Non-pigmented ciliary epithelial cell (primary cell): ENCODE results near the gene TSPEAR.
"Not testable (repeated sequence)": the region's sequence is repeated elsewhere in the genome, so short reads cannot be mapped to it uniquely, and the experiment has no call there.

Experiments
- DNase-seq: peaks from one replicate; pipeline ENCODE4 v3.0.0-alpha.2; 2010; ENCODE audit warnings: low read depth

TSPEAR gene

DNA sequence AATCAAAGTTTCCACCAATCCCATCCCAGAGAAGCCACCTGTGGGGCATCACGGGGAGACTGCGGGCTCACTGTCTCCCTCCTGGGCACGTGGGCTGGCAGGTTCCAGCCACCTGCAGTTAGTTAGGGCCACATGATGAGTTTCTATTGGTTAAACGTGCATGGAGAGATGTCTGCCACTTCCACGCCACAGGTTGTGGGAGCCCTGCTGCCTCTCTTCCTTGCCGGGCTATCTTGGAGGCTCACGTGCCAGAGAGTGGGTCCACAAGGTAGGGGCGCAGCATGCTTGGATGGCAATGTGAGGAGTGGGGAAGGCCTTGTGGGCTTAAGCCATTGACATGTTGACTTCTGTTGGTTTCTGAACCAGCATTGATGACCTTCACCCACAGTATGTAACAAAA is 107.5 kb downstream of the TSPEAR start:
- DNase-seq: no peak

DNA sequence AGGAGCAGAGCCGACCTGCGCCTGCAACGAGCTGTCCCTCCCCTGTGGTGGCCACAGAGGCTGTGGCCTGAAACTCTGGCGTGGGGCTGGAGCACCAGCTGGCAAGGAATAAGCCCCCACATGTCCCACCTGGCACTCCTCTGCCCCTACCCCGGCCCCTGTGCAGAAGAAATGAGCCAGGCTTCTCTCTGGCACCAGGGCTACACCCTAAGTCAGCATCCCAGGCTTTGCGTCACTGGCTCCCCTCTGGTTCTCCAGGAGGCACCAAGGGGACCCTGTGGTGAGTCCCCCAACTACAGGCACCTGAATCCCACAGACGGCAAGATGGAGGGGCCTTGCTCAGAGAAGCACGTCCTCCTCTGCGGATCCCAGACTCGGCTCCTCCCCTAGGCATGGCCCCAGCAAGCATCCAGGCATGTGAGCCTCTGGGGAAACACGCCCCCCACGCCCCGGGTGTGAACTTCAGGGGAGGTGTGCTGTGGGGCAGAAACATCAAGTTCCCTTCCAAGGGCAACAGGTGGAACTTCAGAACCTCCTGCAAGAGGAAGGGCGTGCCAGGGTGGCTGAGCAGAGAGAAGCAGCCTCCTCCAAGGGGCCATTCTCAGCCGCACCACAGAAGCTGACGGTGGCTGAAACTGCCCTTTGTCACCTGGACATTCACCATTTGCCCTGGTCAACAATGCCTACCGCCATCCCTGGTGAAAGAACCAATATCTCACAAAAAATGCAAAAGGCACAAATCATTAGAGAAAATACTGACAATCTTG is 108.1 kb downstream of the TSPEAR start:
- DNase-seq: no peak

DNA sequence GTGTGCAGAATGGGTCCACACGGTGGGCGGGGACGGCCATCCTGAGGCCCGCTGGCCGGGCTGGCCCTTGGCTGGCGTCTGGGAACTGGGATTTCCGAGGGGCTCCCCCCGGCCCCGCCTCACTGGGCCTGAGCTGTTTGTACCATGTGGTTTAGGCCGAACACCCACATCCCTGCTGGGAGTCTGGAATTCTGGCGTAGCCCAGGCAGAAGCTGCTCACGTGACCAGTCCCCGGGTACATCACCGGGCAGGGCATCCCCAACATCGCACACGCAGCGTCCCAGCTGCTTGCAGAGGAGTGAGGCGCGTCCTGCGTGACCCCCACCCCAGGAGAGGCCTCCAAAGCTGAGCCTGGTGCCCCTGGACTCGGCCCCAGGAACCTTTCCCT is 108.9 kb downstream of the TSPEAR start:
- no peak for DNase-seq

DNA sequence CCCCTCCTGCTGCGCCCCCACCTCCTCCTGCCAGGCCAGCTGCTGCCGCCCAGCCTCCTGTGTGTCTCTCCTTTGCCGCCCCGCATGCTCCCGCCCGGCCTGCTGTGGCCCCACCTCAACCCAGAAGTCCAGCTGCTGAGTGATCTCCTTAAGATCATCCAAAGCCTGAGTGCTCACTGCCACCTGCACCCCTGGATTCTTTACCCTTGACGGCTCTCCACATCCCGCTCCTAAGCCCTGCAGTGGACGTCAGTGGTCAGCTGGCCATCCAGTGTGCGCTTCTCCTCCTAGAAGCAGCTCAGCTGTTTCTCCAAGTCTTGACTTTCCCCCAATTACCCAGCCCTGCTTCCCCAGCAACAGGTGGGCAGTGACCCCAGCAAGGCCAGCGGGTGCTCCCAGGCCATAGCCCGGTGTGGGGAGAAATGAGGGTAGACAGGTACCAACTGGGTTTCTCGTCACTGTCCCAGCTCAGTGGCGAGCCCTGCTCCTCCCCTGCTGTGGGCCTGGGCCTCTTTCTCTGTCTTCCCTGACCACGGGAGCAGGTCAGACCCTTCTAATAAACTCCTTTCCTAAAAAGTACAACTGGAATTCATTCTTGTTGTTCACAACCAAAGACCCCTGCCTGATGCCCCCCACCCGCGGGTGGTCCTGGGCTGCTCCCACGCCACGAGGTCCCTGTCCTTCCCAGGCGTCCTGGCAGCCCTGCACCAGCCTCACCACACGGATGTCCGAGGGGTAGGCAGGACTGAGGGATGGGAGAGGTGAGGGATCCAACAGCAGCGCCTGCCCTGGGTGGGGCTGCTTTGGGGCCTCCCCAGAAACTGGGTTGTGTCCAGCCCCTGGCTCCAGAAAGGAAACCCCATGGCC is 109.5 kb downstream of the TSPEAR start:
- no peak for DNase-seq

DNA sequence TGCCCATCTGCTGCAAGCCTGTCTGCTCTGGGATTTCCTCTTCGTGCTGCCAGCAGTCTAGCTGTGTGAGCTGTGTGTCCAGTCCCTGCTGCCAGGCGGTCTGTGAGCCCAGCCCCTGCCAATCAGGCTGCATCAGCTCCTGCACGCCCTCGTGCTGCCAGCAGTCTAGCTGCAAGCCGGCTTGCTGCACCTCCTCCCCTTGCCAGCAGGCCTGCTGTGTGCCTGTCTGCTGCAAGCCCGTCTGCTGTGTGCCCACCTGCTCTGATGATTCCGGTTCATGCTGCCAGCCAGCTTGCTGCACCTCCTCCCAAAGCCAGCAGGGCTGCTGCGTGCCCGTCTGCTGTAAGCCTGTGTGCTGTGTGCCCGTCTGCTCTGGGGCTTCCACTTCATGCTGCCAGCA is 110.3 kb downstream of the TSPEAR start:
- DNase-seq: not testable (repeated sequence)

DNA sequence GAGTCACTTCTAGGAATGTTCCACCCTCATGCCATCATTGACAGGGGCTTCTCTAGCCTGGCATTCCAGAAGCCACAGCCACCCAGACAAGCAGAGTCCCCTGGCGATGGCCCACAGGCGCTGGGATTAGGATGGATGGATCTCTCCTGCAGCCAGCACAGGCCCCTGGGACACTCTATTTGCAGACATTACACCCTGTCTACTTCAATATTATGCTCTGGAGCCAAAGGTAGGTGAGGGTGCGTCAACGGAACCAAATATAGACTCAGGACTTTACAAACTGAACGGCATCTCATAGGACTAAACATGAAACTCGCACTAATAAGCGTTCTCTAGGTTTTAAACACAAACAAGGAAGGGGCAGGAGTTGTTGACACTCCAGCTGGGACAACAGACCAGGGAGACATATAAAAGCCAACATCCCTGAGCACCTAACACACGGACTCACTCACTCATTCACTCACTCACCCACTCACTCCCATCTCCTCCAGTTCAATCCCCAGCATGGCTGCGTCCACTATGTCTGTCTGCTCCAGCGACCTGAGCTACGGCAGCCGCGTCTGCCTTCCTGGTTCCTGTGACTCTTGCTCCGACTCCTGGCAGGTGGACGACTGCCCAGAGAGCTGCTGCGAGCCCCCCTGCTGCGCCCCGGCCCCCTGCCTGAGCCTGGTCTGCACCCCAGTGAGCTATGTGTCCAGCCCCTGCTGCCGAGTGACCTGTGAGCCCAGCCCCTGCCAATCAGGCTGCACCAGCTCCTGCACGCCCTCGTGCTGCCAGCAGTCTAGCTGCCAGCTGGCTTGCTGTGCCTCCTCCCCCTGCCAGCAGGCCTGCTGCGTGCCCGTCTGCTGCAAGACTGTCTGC is 111.0 kb downstream of the TSPEAR start, which contains the start of gene KRTAP10-7:
Gene KRTAP10-7, plus strand, starts transcription at position 480 of the 861 bp plus-strand sequence. Its CDS starts 25 bp downstream, at position 505.
- DNase-seq: not testable (repeated sequence)

DNA sequence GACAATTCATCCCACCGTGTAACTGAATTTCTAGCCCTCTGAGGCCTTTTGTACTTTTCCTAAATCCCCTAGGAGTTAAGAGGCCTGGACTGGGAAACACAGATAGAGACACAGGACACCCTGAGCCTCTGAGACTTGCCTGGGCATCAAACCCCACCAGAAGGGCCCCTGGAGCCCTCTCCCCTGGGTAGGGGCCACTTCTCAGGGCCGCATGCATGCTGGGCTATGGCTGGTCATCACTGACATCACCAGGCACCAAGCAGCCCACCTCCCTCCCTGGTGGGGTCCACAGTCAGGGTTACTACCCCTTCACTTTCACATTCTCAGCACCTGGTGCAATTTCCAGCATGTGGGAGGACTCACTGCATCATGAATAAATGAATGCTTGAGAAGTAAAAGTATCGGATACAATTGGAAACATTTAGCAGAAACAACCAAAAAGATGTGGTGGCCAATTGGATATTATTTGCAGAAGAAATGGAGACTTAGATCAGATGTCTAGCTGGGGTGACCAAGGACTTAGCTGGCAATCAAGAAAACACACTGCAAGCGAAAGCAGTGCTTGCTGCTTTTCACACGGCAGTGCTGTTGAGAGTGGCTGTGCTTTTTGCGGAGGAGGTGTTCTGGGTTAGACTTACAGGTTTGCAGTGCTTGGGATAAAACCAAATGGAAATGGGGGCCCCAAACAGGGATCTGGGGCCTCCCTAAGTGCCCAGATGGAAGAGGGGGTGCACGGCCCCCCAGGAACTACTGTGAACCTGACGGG is 111.9 kb downstream of the TSPEAR start:
- no peak for DNase-seq

DNA sequence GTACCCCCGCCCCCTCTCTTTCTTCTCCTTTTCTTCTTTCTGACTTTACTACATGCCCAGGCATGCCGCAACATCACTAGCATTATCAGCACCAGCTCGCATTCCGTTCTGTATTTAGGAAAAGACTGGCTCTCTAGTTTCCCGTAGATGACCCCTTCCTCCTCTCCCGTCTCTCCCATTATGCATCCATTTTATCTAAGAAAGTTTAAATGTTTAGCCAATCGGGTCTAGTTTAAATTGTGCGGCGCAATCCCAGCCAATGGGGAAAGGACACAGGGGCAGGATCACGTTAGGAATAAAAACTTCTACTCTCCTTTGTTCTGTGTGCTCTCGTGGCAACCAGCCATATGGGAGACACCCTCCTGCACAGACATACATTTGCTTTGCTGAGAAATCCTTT is 113.3 kb downstream of the TSPEAR start:
- no peak for DNase-seq

DNA sequence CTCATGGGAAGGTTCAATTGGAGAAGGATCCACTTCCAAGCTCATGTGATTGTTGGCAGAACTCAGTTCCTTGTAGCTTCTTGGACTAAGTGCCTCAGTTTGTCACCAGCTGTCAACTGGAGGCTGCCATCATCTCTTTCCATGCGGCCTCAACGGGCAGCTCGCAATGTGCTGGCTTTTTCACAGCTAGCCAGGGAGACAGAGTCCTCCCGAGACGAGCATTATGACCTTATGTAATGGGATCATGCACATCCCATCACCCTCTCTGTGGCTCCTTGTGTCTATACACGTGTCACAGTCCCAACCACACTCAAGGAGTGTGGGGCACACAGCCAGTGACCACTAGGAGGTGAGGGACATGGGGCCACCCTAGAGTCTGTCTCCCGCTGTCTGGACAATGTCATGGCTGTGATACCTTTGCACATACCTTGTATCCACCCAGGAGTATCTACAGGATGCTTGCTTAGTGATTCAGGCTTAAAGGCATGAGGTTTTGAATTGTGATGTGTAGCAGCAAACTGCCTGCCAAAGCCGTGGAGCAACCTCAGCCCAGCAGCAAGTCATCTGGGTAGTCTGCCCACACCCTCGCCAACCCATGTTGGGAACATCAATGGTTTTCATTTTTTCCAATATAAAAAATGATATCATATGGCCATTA is 115.2 kb downstream of the TSPEAR start:
- DNase-seq: no peak

DNA sequence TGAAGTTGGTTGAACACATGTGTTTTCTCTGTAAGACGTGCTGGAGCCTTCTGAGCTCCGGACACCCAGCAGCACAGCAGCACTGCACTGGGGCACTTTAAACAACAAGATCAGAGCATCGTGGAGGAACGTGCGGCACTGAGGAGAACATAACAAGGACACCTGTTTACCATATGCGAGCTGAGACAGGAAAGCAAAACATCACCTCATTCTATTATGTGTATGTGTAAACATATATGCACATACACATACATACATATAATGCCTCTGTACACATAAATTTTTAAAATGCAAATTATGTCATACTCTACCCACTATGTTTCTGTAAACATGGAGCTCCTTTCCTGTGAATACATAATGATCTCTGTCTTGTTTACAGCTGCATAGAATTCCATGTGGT is 115.8 kb downstream of the TSPEAR start:
- no peak for DNase-seq

DNA sequence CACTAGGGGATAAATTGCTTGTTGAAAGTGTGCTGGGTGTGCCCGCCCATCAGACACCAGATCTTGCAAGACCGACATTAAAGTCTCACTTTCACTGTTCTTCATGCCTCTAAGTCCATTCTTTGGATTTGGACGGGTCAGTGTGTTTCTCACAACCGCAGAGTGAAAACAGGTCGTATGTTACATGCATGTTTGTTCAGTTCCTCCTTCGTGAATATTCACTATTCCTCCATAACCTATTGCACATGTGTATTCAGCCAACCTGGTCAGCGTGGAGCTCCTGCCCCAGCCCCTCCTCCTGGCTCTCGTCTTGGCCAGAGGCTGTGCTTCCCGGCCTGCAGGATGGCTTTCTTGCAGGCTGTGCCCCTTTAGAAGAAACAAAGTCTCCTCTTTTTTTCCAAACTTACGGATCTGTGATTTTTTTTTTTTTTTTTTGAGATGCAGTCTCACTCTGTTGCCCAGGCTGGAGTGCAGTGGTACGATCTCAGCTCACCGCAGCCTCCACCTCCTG is 116.9 kb downstream of the TSPEAR start:
- no peak for DNase-seq

DNA sequence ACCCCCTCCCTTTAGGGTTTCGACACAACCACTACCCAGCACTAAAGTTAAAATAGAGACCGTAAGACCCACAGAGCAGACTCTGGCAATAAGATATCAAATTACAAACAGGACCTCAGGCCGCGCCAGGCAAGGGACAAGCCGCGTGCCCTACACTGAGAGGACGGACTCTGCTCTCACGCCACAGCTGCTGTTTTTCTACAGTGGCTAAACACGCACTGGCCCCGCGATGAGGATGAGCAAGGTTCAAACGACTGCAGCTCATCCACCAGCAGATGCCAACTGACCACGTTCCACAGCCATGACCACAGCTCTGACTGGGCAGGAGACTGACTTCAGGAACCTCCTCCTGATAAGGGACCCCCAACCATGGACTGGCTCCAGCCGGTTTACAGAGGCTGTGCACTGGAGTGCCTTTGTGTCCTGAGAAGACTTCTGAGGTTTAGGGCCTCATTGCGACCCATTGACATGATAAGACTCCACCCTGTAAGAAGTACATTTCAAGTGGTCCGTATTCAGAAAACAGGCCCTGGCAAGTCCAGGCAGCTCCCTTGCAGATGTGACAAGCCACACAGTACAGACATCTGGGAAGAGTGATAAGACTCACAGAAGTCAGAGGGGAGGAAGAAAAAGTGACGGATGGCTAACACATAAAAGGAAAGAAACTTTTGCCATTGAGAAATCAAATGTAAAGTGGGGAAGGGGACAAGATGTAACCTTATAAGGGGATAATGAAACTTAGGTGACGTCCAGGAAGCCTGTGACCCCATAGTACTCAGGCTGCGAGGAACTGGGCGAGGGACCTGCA is 117.6 kb downstream of the TSPEAR start:
- DNase-seq: no peak

DNA sequence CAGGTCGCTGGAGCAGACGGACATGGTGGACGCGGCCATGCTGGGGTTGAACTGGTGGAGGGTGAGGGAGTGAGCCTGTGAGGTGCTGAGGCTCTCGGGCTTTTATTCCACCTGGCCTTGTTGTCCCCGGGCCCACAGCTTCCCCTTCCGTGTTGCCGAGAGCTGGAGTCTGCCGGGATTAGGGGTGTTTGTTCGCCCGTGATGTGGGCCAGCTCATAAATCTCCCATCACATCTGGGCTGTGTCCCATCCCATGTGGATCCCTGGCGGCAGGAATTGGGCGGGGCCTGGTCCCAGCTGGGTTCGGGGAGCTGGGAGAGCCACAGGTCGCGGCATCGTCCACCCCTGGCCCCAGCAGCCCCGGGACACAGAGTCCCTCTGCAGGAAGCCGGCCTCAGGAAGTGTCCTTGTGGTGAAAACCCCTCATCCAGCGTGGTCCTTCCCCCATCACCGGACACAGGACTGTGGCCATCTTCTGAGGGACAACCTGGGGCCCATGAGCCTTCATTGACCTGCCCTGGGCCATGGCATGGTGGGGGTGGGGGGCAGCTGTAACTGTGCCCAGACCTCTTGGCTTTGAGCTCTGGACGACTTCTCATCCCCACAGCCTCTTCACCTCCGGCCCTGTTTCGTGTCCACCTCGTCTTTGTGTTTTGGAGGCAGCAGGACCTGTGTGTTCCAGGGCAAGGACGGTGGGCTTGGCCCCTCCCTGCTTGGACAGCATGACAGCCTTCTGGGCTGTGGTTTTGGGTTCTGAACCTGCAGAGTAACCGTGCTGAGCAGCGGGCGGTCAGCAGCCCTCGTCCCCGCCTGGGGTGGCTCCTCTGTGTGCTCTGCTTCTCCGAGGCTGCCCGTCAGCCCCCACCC is 118.7 kb downstream of the TSPEAR start, which contains the start of gene KRTAP10-6:
Gene KRTAP10-6, minus strand, starts transcription at position 60 of the 866 bp plus-strand sequence. Its CDS starts 21 bp downstream, at position 39.
- no peak for DNase-seq

DNA sequence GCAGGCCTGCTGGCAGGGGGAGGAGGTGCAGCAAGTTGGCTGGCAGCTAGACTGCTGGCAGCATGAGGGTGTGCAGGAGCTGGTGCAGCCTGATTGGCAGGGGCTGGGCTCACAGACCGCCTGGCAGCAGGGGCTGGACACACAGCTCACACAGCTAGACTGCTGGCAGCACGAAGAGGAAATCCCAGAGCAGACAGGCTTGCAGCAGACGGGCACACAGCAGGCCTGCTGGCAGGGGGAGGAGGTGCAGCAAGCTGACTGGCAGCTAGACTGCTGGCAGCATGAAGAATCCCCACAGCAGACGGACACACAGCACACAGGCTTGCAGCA is 119.6 kb downstream of the TSPEAR start:
- DNase-seq: not testable (repeated sequence)

DNA sequence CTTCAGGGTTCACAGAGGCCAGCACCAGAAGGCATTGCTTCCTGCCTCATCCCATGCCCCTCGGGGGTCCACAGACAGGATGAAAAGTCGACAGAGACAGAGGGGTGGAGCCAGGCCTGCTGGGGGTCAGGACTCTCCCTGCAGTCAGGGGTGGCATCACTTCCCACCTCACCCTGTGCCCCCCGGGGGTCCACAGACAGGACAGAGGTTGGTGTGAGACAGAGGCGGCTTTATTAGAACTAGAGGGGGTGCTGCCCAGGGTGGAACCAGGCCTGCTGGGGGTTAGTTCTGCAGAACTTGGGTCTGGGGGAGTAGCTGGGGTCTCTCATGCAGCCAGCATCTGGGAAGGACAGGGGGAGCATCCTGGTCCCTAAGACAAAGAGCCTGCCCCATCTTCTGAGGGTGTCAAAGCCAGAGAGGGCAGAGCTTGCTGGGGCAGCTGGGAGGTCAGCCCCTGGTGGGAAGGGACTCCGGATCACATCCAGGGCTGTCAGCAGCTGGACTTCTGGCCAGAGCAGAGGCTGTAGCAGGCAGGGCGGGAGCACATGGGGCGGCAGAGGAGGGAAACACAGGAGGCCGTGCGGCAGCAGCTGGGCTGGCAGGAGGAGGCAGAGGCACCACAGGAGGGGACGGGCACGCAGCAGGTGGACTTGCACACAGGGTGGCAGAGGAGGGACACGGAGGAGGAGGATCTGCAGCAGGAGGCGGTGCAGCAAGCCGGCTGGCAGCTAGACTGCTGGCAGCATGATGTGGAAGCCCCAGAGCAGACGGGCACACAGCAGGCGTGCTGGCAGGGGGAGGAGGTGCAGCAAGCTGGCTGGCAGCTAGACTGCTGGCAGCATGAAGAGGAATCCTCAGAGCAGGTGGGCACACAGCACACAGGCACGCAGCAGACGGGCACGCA is 120.2 kb downstream of the TSPEAR start:
- DNase-seq: not testable (repeated sequence)

DNA sequence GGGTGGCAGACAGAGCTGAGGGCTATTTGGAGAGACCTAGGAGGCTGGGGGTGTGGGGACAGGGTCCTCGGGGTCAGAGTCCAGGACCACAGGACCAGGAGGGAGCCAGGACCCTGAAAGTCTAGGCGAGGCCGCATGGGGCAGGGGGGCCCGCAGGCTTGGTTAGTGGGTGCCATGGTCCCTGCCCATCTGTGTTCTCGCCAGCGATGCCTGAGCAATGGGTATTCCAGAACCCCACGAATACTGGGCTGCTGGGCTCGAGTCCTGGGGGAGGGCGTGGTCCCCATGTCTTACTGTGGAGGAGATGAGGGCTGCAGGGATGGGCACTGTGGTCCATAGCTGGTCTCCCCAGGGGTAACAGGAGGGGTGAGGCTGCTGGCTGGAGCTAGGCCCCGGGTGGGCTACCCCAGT is 121.1 kb downstream of the TSPEAR start:
- no peak for DNase-seq

DNA sequence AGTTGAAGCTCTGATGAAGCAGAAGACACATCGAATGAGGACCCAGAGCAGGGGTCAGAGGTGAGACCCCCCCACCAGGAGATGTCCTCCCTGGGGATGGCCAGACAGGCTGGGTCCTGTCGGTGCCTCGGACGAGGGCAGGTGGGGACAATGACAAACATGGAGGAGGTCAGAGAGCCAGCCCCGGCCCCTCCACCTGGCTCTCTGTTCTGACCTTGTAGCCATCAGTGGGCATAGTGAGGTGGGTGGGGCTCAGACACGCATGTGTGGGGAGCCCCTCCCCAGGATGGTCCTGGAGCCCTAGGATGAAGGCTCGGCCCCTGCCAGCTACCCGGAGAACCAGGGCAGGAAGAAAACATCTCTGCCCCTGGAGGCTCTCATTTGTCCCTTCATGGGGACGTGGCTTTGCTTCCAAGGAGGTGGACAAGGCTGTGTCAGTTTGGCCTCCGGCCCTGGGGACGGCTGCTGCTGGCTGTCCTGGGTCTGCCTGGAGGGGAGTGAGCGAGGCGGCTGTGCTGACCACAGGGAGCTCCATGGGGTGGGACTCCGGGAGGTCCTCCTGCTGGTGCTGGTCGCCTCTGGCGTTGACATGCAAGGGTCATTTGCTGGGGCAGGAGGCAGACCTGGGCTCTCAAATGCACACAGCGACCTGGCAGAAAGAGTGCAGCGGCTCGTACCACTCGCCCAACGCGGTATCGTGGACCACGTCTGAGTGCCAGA is 121.6 kb downstream of the TSPEAR start:
- no peak for DNase-seq
